HFF-Myc (cell line): ENCODE data around the gene DNAJC22.

Experiments used
- DNase-seq: peaks from one replicate; pipeline ENCODE4 v3.0.0-alpha.2; 2011; ENCODE audit warnings: low read depth; ENCODE audit errors: extremely low read depth
- H3K4me3 ChIP-seq: replicated peaks from 2 replicates; pipeline ENCODE4 v1.5.1; 2011; ENCODE audit warnings: low read depth, mild to moderate bottlenecking, control low read depth, low read length
- CTCF ChIP-seq: IDR thresholded peaks from 2 replicates; pipeline ENCODE4 v1.5.1; 2012; ENCODE audit warnings: mild to moderate bottlenecking, low read depth, low read length, control low read depth; ENCODE audit errors: missing control alignments

Gene DNAJC22

GRCh38 chr12:49400304-49400703, 53.6 kb downstream of the DNAJC22 start:
- no peak for DNase-seq
- no peak overlapping the region for H3K4me3 ChIP-seq
- no peak for TF ChIP-seq CTCF
